IMR-90 (cell line): Measurements from ENCODE around the gene NPRL2. TPM values are rescaled to one million over a fixed set of nuclear protein-coding genes. Genes with fewer than 3 reads are reported as not detected.

Experiments used
- ATAC-seq: fragments of 200-7000 bp; cut with Tn5 transposase; 2 replicates; pipeline ENCODE4 v1.9.1; 2020; ENCODE audit warnings: low read depth, mild to moderate bottlenecking, moderate library complexity
- BruUV-seq: library from RNA; stranded (reverse); fragments of 400-500 nt; replicated peaks from 2 replicates; lab custom pipeline; 2021; lab: Mats Ljungman, UMichigan
- CTCF ChIA-PET: fragments of 300-600 bp; formaldehyde crosslinking; extraction: SDS; loops from one replicate; lab custom pipeline; 2021; ENCODE audit warnings: antibody characterized with exemption; lab: Yijun Ruan, JAX
- POLR2A ChIA-PET: fragments of 300-600 bp; sonication (Branson Sonifier 250); formaldehyde crosslinking; loops from one replicate; lab custom pipeline; 2022; ENCODE audit warnings: antibody characterized with exemption; ENCODE audit not compliant: unreplicated experiment; lab: Charles Lee
- DNase-seq: peaks from one replicate; pipeline ENCODE4 v3.0.0; 2013
- H2AFZ ChIP-seq: replicated peaks from 2 replicates; pipeline ENCODE3; 2013; ENCODE audit warnings: low read length, mild to moderate bottlenecking; ENCODE audit not compliant: poor library complexity
- H2AK5ac ChIP-seq: 2 replicates; pipeline ENCODE4 v1.6.1; 2013; ENCODE audit warnings: low read depth, low read length, inconsistent platforms
- H2AK9ac ChIP-seq: replicated peaks from 2 replicates; pipeline ENCODE3; 2013; ENCODE audit warnings: mild to moderate bottlenecking, low read depth, low read length, moderate library complexity; ENCODE audit not compliant: poor library complexity
- H2BK120ac ChIP-seq: 2 replicates; pipeline ENCODE4 v1.6.1; 2013; ENCODE audit warnings: low read depth, low read length, inconsistent platforms
- H2BK15ac ChIP-seq: 3 replicates; pipeline ENCODE4 v1.6.1; 2013; ENCODE audit warnings: low read depth, low read length, inconsistent platforms
- H2BK20ac ChIP-seq: 2 replicates; pipeline ENCODE4 v1.6.1; 2013; ENCODE audit warnings: low read depth, mild to moderate bottlenecking, inconsistent platforms, low read length, moderate library complexity
- H2BK5ac ChIP-seq: 2 replicates; pipeline ENCODE4 v1.6.1; 2013; ENCODE audit warnings: mild to moderate bottlenecking, low read depth, low read length, inconsistent platforms; ENCODE audit not compliant: poor library complexity, severe bottlenecking
- H3K14ac ChIP-seq: replicated peaks from 2 replicates; pipeline ENCODE4 v1.6.1; 2013; ENCODE audit warnings: low read depth, low read length, inconsistent platforms
- H3K18ac ChIP-seq: 2 replicates; pipeline ENCODE4 v1.6.1; 2013; ENCODE audit warnings: low read depth, low read length, control low read depth
- H3K23ac ChIP-seq: 2 replicates; pipeline ENCODE4 v1.6.1; 2013; ENCODE audit warnings: low read depth, low read length, inconsistent platforms
- H3K27ac ChIP-seq: 2 replicates; pipeline ENCODE4 v1.5.1; 2013; ENCODE audit warnings: mild to moderate bottlenecking, control low read depth, low read length; ENCODE audit not compliant: insufficient read depth
- H3K27me3 ChIP-seq: 2 replicates; pipeline ENCODE4 v1.6.1; 2013; ENCODE audit warnings: low read length; ENCODE audit not compliant: control insufficient read depth, insufficient read depth
- H3K36me3 ChIP-seq: 2 replicates; pipeline ENCODE4 v1.6.1; 2013; ENCODE audit warnings: low read length, mixed read lengths; ENCODE audit not compliant: control insufficient read depth, insufficient read depth
- H3K4ac ChIP-seq: 2 replicates; pipeline ENCODE4 v1.6.1; 2013; ENCODE audit warnings: low read depth, low read length, inconsistent platforms
- H3K4me1 ChIP-seq: 2 replicates; pipeline ENCODE4 v1.6.1; 2013; ENCODE audit warnings: low read length, mixed read lengths; ENCODE audit not compliant: control insufficient read depth, insufficient read depth
- H3K4me2 ChIP-seq: 2 replicates; pipeline ENCODE4 v1.6.1; 2013; ENCODE audit warnings: low read depth, mild to moderate bottlenecking, control low read depth, low read length, moderate library complexity
- H3K4me3 ChIP-seq: 2 replicates; pipeline ENCODE4 v1.5.1; 2013; ENCODE audit warnings: low read depth, mild to moderate bottlenecking, control low read depth, low read length, moderate library complexity; ENCODE audit not compliant: insufficient read depth
- H3K56ac ChIP-seq: 2 replicates; pipeline ENCODE4 v1.6.1; 2013; ENCODE audit warnings: low read length, inconsistent platforms; ENCODE audit not compliant: insufficient read depth; ENCODE audit errors: extremely low read depth
- H3K79me1 ChIP-seq, 2 experiments: 2 replicates each; pipeline ENCODE4 v1.6.1; 2013; ENCODE audit warnings: low read length in 2 of 2, inconsistent platforms in 1 of 2, low read depth in 1 of 2
- H3K9ac ChIP-seq: 2 replicates; pipeline ENCODE4 v1.6.1; 2013; ENCODE audit warnings: low read depth, low read length, control low read depth
- H3K9me1 ChIP-seq: 2 replicates; pipeline ENCODE4 v1.6.1; 2013; ENCODE audit warnings: low read length, inconsistent platforms; ENCODE audit not compliant: insufficient read depth
- H3K9me3 ChIP-seq: 2 replicates; pipeline ENCODE4 v1.6.1; 2013; ENCODE audit warnings: low read length; ENCODE audit not compliant: control insufficient read depth, insufficient read depth
- H4K20me1 ChIP-seq: 2 replicates; pipeline ENCODE4 v1.6.1; 2013; ENCODE audit warnings: low read length, inconsistent platforms; ENCODE audit not compliant: insufficient read depth
- H4K5ac ChIP-seq: 2 replicates; pipeline ENCODE4 v1.6.1; 2013; ENCODE audit warnings: mild to moderate bottlenecking, low read depth, low read length, control low read depth
- H4K8ac ChIP-seq, 2 experiments: 2 replicates each; pipeline ENCODE4 v1.6.1; 2013; ENCODE audit warnings: low read depth in 2 of 2, low read length in 2 of 2, control low read depth in 1 of 2, inconsistent platforms in 1 of 2
- H4K91ac ChIP-seq: 2 replicates; pipeline ENCODE4 v1.6.1; 2013; ENCODE audit warnings: low read depth, low read length, inconsistent platforms; ENCODE audit not compliant: insufficient read depth
- BHLHE40 ChIP-seq: fragments of 150-350 bp; IDR thresholded peaks from 2 replicates; pipeline ENCODE4 v1.6.1; 2016; ENCODE audit warnings: mild to moderate bottlenecking, low read depth, low read length
- CEBPB ChIP-seq: IDR thresholded peaks from 2 replicates; pipeline ENCODE4 v1.6.1; 2012; ENCODE audit warnings: low read depth, low read length, improper control_type of control experiment
- CHD1 ChIP-seq: IDR thresholded peaks from 2 replicates; pipeline ENCODE4 v1.6.1; 2012; ENCODE audit warnings: low read depth, low read length, improper control_type of control experiment
- ELK1 ChIP-seq: fragments of 150-350 bp; IDR thresholded peaks from 2 replicates; pipeline ENCODE4 v1.6.1; 2016; ENCODE audit warnings: low read depth, mild to moderate bottlenecking, low read length, moderate library complexity, borderline replicate concordance
- FOS ChIP-seq: fragments of 150-350 bp; IDR thresholded peaks from 2 replicates; pipeline ENCODE4 v1.6.1; 2016; ENCODE audit warnings: low read depth, low read length
- MAFK ChIP-seq: IDR thresholded peaks from 2 replicates; pipeline ENCODE4 v1.6.1; 2012; ENCODE audit warnings: low read depth, low read length, improper control_type of control experiment
- MXI1 ChIP-seq: IDR thresholded peaks from 2 replicates; pipeline ENCODE4 v1.6.1; 2012; ENCODE audit warnings: low read depth, mild to moderate bottlenecking, low read length, moderate library complexity, borderline replicate concordance
- NFE2L2 ChIP-seq: fragments of 150-350 bp; IDR thresholded peaks from 2 replicates; pipeline ENCODE4 v1.6.1; 2016; ENCODE audit warnings: low read depth, mild to moderate bottlenecking, low read length
- POLR2A ChIP-seq: IDR thresholded peaks from 2 replicates; pipeline ENCODE4 v1.6.1; 2012; ENCODE audit warnings: mild to moderate bottlenecking, low read depth, low read length
- RAD21 ChIP-seq: IDR thresholded peaks from 2 replicates; pipeline ENCODE4 v1.6.1; 2012; ENCODE audit warnings: low read length, improper control_type of control experiment
- RCOR1 ChIP-seq: IDR thresholded peaks from 2 replicates; pipeline ENCODE4 v1.6.1; 2012; ENCODE audit warnings: mild to moderate bottlenecking, low read length, improper control_type of control experiment; ENCODE audit not compliant: insufficient replicate concordance
- RFX5 ChIP-seq: IDR thresholded peaks from 2 replicates; pipeline ENCODE4 v1.8.0; 2012; ENCODE audit warnings: low read depth, mild to moderate bottlenecking, low read length, moderate library complexity
- SMC3 ChIP-seq: fragments of 150-350 bp; IDR thresholded peaks from 2 replicates; pipeline ENCODE4 v1.6.1; 2016; ENCODE audit warnings: low read depth, mild to moderate bottlenecking, antibody characterized with exemption, low read length, moderate library complexity
- USF2 ChIP-seq: fragments of 150-350 bp; IDR thresholded peaks from 2 replicates; pipeline ENCODE4 v1.6.1; 2017; ENCODE audit warnings: mild to moderate bottlenecking, antibody characterized with exemption, low read length, low read depth
- WGBS, 2 experiments: methylation state at CpG; one replicate each; pipeline versions ENCODE4 v1.1.5 to v1.1.7; 2013; ENCODE audit warnings: missing lambda C conversion rate in 2 of 2; ENCODE audit not compliant: insufficient read length in 1 of 2; ENCODE audit errors: extremely low coverage in 2 of 2; 5-methylcytosine and 5-hydroxymethylcytosine counted together
- dilution Hi-C: fragments of 300-500 bp; cut with HindIII; formaldehyde crosslinking; loops from one replicate; pipeline ENCODE4 v1.14.3; 2018; ENCODE audit warnings: low sequenced_read_pairs; ENCODE audit not compliant: unreplicated experiment
- in situ Hi-C: fragments of 300-500 bp; cut with MboI; formaldehyde crosslinking; loops from 3 replicates; pipeline ENCODE4 v1.14.3; 2019; ENCODE audit warnings: low sequenced_read_pairs, inconsistent platforms, mixed read lengths
- intact Hi-C: fragments of 100-400 bp; cut with micrococcal nuclease; formaldehyde crosslinking; loops from 2 replicates; pipeline ENCODE4 v1.10.0; 2022
- polyA plus RNA-seq, 3 experiments: library from polyadenylated mRNA; depleted of rRNA; stranded (reverse); fragments of >200 nt; gene quantifications; 2 replicates each; pipeline ENCODE4 v1.2.3, GENCODE V29; 2012; ENCODE audit warnings: low replicate concordance in 1 of 3
- total RNA-seq: library from RNA; depleted of rRNA; stranded (reverse); fragments of >200 nt; gene quantifications from 2 replicates; pipeline ENCODE4 v1.2.3, GENCODE V29; 2012

The NPRL2 gene
- total and polyA plus RNA-seq, 2 of the 4 experiments (the other 2 are of a cell fraction), result 38.3 to 38.7 TPM

- CTCF ChIA-PET, result no interaction called here
- ATAC-seq (peak; percentile 99), DNase-seq (peak; percentile 99)
- H3K9me3 ChIP-seq, result no peaks in the 10 kb centered on the region
- in situ Hi-C loops, result no loop called here
- H2AFZ ChIP-seq, result peak within 1 kb of the TSS; percentile 97
- peak within 1 kb of the TSS; percentile 92 for H4K5ac ChIP-seq
- peak within 1 kb of the TSS; percentile 99 for H3K14ac ChIP-seq
- peak within 1 kb of the TSS; percentile 94 for H3K4me2 ChIP-seq
- H3K56ac ChIP-seq, result peak within 1 kb of the TSS; percentile 56
- peak within 1 kb of the TSS; percentile 76 for H3K4me3 ChIP-seq
- H3K27me3 ChIP-seq, result no peaks in the 10 kb centered on the region
- H3K36me3 ChIP-seq, result peaks cover 32% of the 10 kb centered on the region
- H4K91ac ChIP-seq, result peak within 1 kb of the TSS; percentile 90
- H3K79me1 ChIP-seq, result peaks cover 0 to 49% of the 10 kb centered on the region in 2 experiments; a peak in 2 of 4 replicates
- peak within 1 kb of the TSS; percentile 80 for H2BK5ac ChIP-seq
- intact Hi-C loops, result no loop called here
- H3K9me1 ChIP-seq, result peaks cover 20% of the 10 kb centered on the region
- H3K23ac ChIP-seq, result peak within 1 kb of the TSS; percentile 96
- WGBS, 2 experiments, result 0% methylated on average over 29 of the region's 64 CpGs; no CpG with 5 or more reads in 1 of the 2 experiments
- peak within 1 kb of the TSS; percentile 87 for H3K27ac ChIP-seq
- POLR2A ChIA-PET, result no interaction called here
- peaks cover 26% of the 10 kb centered on the region for H3K4me1 ChIP-seq
- H2AK5ac ChIP-seq, result peak within 1 kb of the TSS; percentile 94
- peaks cover 45% of the 10 kb centered on the region for H4K20me1 ChIP-seq
- H2AK9ac ChIP-seq, result peak within 1 kb of the TSS; percentile 99
- dilution Hi-C loops, result no loop called here
- H2BK120ac ChIP-seq, result 0 out of 2 replicates have a peak within 1 kb of the TSS, but pooled peaks have one; percentile 10
- H3K4ac ChIP-seq, result peak within 1 kb of the TSS; percentile 92
- BruUV-seq, result TSS peak; percentile 80
- peak within 1 kb of the TSS; percentile 51; the same call in 1 of the 2 replicates for H3K18ac ChIP-seq
- peak within 1 kb of the TSS; percentile 56 to 98 for H4K8ac ChIP-seq
- H3K9ac ChIP-seq, result peak within 1 kb of the TSS; percentile 94
- no peak within 1 kb of the TSS for H2BK15ac ChIP-seq
- H2BK20ac ChIP-seq, result no peak within 1 kb of the TSS
- no peak for TF ChIP-seq MAFK
- no peak for TF ChIP-seq FOS
- no peak for TF ChIP-seq RFX5
- peak; percentile 68; the same call in 1 of the 2 replicates for TF ChIP-seq USF2
- TF ChIP-seq POLR2A, result peak; percentile 69
- TF ChIP-seq BHLHE40, result no peak
- no peak for TF ChIP-seq CHD1
- no peak for TF ChIP-seq NFE2L2
- TF ChIP-seq MXI1, result peak; percentile 10; the same call in 1 of the 2 replicates
- TF ChIP-seq SMC3, result no peak; the same call in 1 of the 2 replicates
- TF ChIP-seq RAD21, result no peak
- no peak for TF ChIP-seq CEBPB
- TF ChIP-seq RCOR1, result no peak
- no peak for TF ChIP-seq ELK1
Measured at GRCh38 chr3:50358911-50359759, 8.6 kb upstream of the NPRL2 start, which contains the start of gene TMEM115. TMEM115 (minus strand) TSS chr3:50359521; CDS start chr3:50359063, 458 bp downstream.
